Astrocyte of the cerebellum (primary cell): ENCODE results near the gene POR.

Experiments used
- DNase-seq: peaks from one replicate; pipeline ENCODE4 v3.0.0-alpha.2; 2011; ENCODE audit warnings: low read depth
- H3K4me3 ChIP-seq: 2 replicates; pipeline ENCODE4 v1.5.1; 2011; ENCODE audit warnings: mild to moderate bottlenecking, low read depth, low read length, moderate library complexity
- CTCF ChIP-seq: IDR thresholded peaks from 2 replicates; pipeline ENCODE4 v1.5.1; 2012; ENCODE audit warnings: low read length, low read depth, moderate library complexity, mild to moderate bottlenecking; ENCODE audit errors: missing control alignments
- in situ Hi-C: cut with HindIII; loops from 2 replicates; pipeline ENCODE4 v1.10.0; 2017; ENCODE audit warnings: low sequenced_read_pairs

POR gene

GRCh38 chr7:75982306-75983064, 67.5 kb downstream of the POR start:
- DNase-seq, result no peak
- no peak for TF ChIP-seq CTCF
- in situ Hi-C loops, result no loop called here
- no peak overlapping the region for H3K4me3 ChIP-seq

- DNase-seq, result no peak
- no peak for TF ChIP-seq CTCF
- in situ Hi-C loops, result no loop called here
- no peak overlapping the region for H3K4me3 ChIP-seq
Observed at GRCh38 chr7:75983471-75984129, 68.6 kb downstream of the POR start.

- TF ChIP-seq CTCF, result no peak
- in situ Hi-C loops, result no loop called here
- no peak overlapping the region for H3K4me3 ChIP-seq
Observed at GRCh38 chr7:75984130-75985008, 69.4 kb downstream of the POR start.

GRCh38 chr7:75985009-75985517, 70.1 kb downstream of the POR start:
- H3K4me3 ChIP-seq, result no peak overlapping the region

More at GRCh38 chr7:75984130-75985008, 69.4 kb downstream of the POR start:
- no peak for DNase-seq

GRCh38 chr7:75985518-75986146, 70.7 kb downstream of the POR start:
- no peak overlapping the region for H3K4me3 ChIP-seq
- TF ChIP-seq CTCF, result no peak
- in situ Hi-C loops, result no loop called here
- no peak for DNase-seq

More at GRCh38 chr7:75985009-75985517, 70.1 kb downstream of the POR start:
- no peak for DNase-seq
- TF ChIP-seq CTCF, result no peak
- in situ Hi-C loops, result no loop called here
